AG04449 (cell line): ENCODE data around the gene FAM222B.
"Not testable (repeated sequence)": the region's sequence is repeated elsewhere in the genome, so short reads cannot be mapped to it uniquely, and the experiment has no call there.

Experiments used
- CTCF ChIA-PET: fragments of 350-600 bp; formaldehyde crosslinking; extraction: SDS; loops from one replicate; lab custom pipeline; 2021; ENCODE audit warnings: antibody characterized with exemption; lab: Yijun Ruan, JAX
- POLR2A ChIA-PET: fragments of 400-600, 350-600 bp; formaldehyde crosslinking; extraction: SDS; loops from one replicate; lab custom pipeline; 2020; ENCODE audit warnings: antibody characterized with exemption, inconsistent platforms; lab: Yijun Ruan, JAX
- DNase-seq: peaks from one replicate; pipeline ENCODE4 v3.0.0-alpha.2; 2010; ENCODE audit warnings: low read depth, low spot score
- H3K4me3 ChIP-seq: 2 replicates; pipeline ENCODE4 v1.5.1; 2011; ENCODE audit warnings: low read depth, mild to moderate bottlenecking, control low read depth, low read length
- TF ChIP-seq, protein P1 (sequence below): IDR thresholded peaks from one replicate; pipeline ENCODE4 v1.5.1; 2011; ENCODE audit warnings: mild to moderate bottlenecking, moderate library complexity, low read length, control low read depth, inconsistent platforms; ENCODE audit not compliant: insufficient read depth; ENCODE audit errors: missing control alignments

The FAM222B gene

GRCh38 chr17:28810437-28810836, 32.2 kb downstream of the FAM222B start:
- DNase-seq = no peak
- TF ChIP-seq, protein P1, sequence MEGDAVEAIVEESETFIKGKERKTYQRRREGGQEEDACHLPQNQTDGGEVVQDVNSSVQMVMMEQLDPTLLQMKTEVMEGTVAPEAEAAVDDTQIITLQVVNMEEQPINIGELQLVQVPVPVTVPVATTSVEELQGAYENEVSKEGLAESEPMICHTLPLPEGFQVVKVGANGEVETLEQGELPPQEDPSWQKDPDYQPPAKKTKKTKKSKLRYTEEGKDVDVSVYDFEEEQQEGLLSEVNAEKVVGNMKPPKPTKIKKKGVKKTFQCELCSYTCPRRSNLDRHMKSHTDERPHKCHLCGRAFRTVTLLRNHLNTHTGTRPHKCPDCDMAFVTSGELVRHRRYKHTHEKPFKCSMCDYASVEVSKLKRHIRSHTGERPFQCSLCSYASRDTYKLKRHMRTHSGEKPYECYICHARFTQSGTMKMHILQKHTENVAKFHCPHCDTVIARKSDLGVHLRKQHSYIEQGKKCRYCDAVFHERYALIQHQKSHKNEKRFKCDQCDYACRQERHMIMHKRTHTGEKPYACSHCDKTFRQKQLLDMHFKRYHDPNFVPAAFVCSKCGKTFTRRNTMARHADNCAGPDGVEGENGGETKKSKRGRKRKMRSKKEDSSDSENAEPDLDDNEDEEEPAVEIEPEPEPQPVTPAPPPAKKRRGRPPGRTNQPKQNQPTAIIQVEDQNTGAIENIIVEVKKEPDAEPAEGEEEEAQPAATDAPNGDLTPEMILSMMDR = no peak
- POLR2A ChIA-PET = interaction anchor here (1.3 kb wide), 1 partner anchor 67 kb away, joined by 3 read pairs; no protein-coding TSS in a partner anchor
- CTCF ChIA-PET = interaction anchor here (0.9 to 2.7 kb wide), 5 partner anchors 8 to 87 kb away, joined by 3 to 18 read pairs (median 3); partner anchors contain the start of gene FLOT2
- H3K4me3 ChIP-seq = no peak overlapping the region

DNA sequence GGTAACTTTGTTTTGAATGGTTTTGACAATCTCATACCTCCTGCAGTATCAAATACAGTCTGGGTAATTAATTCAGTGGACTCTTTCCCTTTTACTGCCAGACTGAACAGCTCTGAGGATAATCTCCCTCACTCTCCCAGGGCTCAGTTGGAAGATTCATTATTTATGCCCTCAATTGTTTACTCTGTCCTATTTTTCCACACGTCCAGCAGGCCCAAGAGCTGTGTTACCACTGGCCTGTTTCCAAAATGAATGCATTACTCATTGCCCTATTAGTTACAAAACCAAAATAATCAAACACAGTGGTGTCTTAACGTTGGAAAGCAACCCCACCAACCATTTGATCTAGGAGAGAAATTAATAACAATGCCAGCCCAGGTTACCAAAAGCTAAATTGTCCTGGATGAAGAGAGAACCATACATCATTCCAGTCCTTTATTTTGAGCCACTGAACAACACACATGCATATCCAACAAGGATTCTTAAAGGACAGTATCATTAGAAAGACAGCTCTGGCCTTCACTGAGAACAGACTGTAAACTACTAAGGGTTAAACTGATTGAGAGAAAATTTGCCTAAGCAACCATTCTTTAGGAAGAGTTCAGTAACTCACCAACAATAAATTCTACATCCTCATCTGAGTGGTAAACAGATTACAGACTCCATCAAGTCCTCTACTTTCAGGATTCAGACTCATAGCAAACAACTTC, 34.5 kb downstream of the FAM222B start:
- peak; percentile 52 for DNase-seq
- TF ChIP-seq, protein P1 = no peak
- no peak overlapping the region for H3K4me3 ChIP-seq
- CTCF ChIA-PET = interaction anchor here (0.7 to 1.6 kb wide), 9 partner anchors 28 to 95 kb away, joined by 3 to 13 read pairs (median 3); partner anchors contain the start of genes DHRS13 and FAM222B
- POLR2A ChIA-PET = interaction anchor here (1.5 kb wide), 1 partner anchor 34 kb away, joined by 5 read pairs; no protein-coding TSS in a partner anchor

DNA sequence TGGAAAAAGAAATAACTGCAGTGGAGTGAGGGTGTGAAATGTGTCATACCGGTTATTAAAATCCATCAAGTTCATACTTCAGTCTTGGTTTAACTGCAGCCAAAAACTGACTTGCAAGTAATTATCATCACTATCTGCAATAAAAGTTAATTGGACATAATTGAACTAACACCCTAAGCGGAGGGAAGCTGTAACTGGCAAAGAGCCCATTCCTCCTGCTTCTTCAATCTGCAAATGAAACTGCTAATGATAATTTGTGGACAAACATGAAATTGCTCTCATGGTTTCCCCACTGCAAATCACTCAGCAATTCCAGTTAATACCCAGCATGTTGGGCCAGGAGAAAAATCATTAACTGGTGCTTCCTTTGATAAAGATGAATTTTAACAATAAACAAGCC, 46.5 kb downstream of the FAM222B start:
- DNase-seq = no peak
- CTCF ChIA-PET = interaction anchor here (1.0 to 2.5 kb wide), 2 partner anchors 32 to 69 kb away, joined by 3 to 15 read pairs; no protein-coding TSS in a partner anchor
- POLR2A ChIA-PET = no interaction called here
- H3K4me3 ChIP-seq = no peak overlapping the region
- TF ChIP-seq, protein P1 = no peak

- CTCF ChIA-PET, DNase-seq, H3K4me3 ChIP-seq, POLR2A ChIA-PET: not testable (repeated sequence)
Observed at GRCh38 chr17:28794846-28795441, 47.6 kb downstream of the FAM222B start.

DNA sequence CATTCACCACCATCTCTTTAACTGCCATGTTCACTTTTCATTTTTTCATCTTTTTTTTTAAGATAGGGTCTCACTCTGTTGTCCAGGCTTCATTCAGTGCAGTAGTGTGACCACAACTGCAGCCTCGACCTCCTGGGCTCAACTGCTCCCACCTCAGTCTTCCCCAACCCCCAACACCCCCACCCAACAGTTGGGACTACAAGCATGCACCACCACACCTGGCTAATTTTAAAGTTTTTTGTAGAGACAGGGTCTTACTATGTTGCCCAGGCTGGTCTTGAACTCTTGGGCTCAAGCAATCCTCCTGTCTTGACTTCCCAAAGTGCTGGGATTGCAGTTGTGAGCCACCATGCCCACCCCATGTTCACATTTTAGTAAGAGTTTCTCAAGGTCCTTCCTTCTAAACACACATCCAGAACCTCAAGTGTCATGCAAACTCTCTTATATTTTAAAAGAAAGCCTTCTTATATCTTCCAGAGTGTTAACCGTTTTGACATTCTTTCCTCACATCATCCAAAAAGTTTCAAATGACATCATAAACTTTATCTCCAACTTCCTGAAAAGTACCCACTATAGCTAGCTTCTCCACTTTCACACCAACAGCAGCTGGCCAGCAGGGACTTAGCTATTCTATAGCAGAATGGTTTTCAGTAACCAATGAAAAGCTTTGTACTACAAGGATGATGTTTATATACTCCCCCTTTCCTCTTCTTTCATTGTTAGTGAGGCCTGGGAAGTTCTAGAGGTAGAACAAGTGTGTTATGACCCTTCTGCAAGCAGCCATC, 49.5 kb downstream of the FAM222B start:
- H3K4me3 ChIP-seq = no peak overlapping the region
- CTCF ChIA-PET = interaction anchor here (1.0 to 1.6 kb wide), 2 partner anchors 9 to 30 kb away, joined by 4 to 6 read pairs; no protein-coding TSS in a partner anchor
- TF ChIP-seq, protein P1 = no peak
- no peak for DNase-seq
- POLR2A ChIA-PET = no interaction called here

- no peak overlapping the region for H3K4me3 ChIP-seq
- no peak for DNase-seq
- POLR2A ChIA-PET = no interaction called here
- CTCF ChIA-PET = interaction anchor here (2.3 to 9.2 kb wide), 2 partner anchors 14 to 25 kb away, joined by 7 to 91 read pairs; no protein-coding TSS in a partner anchor
- TF ChIP-seq, protein P1 = no peak
Observed at GRCh38 chr17:28788100-28788499, 54.5 kb downstream of the FAM222B start.
